Kidney capillary endothelial cell (primary cell): Measurements from ENCODE around the gene EFCAB6.

Source experiments
- DNase-seq: peaks from one replicate; pipeline ENCODE4 v3.0.0-alpha.2; 2018; ENCODE audit warnings: low spot score

The EFCAB6 gene

GRCh38 chr22:43550672-43551071 lies 261.4 kb downstream of the EFCAB6 start:
- DNase-seq: no peak

- DNase-seq: no peak
Measured at GRCh38 chr22:43550024-43550620, 262.0 kb downstream of the EFCAB6 start.

GRCh38 chr22:43546186-43546585 lies 265.9 kb downstream of the EFCAB6 start:
- no peak for DNase-seq

GRCh38 chr22:43544289-43544673 lies 267.8 kb downstream of the EFCAB6 start:
- DNase-seq: no peak

GRCh38 chr22:43543522-43544288 lies 268.4 kb downstream of the EFCAB6 start:
- DNase-seq: no peak

- no peak for DNase-seq
Measured at GRCh38 chr22:43542681-43543521, 269.2 kb downstream of the EFCAB6 start.

GRCh38 chr22:43541462-43542407 lies 270.4 kb downstream of the EFCAB6 start:
- no peak for DNase-seq

GRCh38 chr22:43541022-43541421 lies 271.1 kb downstream of the EFCAB6 start:
- no peak for DNase-seq

- no peak for DNase-seq
Measured at GRCh38 chr22:43540529-43540923, 271.6 kb downstream of the EFCAB6 start.

GRCh38 chr22:43539572-43540528 lies 272.3 kb downstream of the EFCAB6 start:
- no peak for DNase-seq

- no peak for DNase-seq
Measured at GRCh38 chr22:43537019-43537585, 275.0 kb downstream of the EFCAB6 start.

GRCh38 chr22:43535741-43536140 lies 276.4 kb downstream of the EFCAB6 start:
- no peak for DNase-seq

GRCh38 chr22:43535336-43535735 lies 276.8 kb downstream of the EFCAB6 start:
- no peak for DNase-seq

- DNase-seq: no peak
Measured at GRCh38 chr22:43534916-43535315, 277.2 kb downstream of the EFCAB6 start.

- no peak for DNase-seq
Measured at GRCh38 chr22:43533656-43534428, 278.3 kb downstream of the EFCAB6 start.

- no peak for DNase-seq
Measured at GRCh38 chr22:43533156-43533530, 279.0 kb downstream of the EFCAB6 start.

GRCh38 chr22:43532301-43533155 lies 279.6 kb downstream of the EFCAB6 start:
- DNase-seq: no peak

GRCh38 chr22:43531651-43532050 lies 280.5 kb downstream of the EFCAB6 start:
- no peak for DNase-seq
